ENCODE measurements around the gene RFC5. TPM values are rescaled to one million over a fixed set of nuclear protein-coding genes. Genes with fewer than 3 reads are reported as not detected.

RFC5 gene
- total RNA-seq (2021; fragmentation: NEBNext Ultra II Directional; extraction: Animal tissue kit (Norgen Biotek cat#: 25700)) (34.4 and 35.5 TPM in 2 replicates), polyA plus RNA-seq (2011; rRNA removed) (40.6 and 40.9 TPM in 2 replicates), polyA minus RNA-seq (2011; rRNA and poly(A)+ RNA removed) (47.8 and 58.0 TPM in 2 replicates)
- 40.8 TPM for polyA plus RNA-seq (2011; cell fraction: cytosol; rRNA removed)
- polyA plus RNA-seq (2011; cell fraction: nucleus; rRNA removed) = 58.1 TPM
- 38.0 to 43.0 TPM (median 40.0 TPM) in 4 replicates for polyA plus RNA-seq (2012, experiment 1 of 2)
- 23.9 TPM for polyA plus RNA-seq (2012, experiment 2 of 2)
- polyA plus RNA-seq (2013, experiment 1 of 2) = 33.4 TPM
- 31.8 TPM for polyA plus RNA-seq (2013, experiment 2 of 2)
- polyA minus RNA-seq (2011; cell fraction: cytosol; rRNA and poly(A)+ RNA removed) = 25.5 TPM
- 32.6 TPM for polyA minus RNA-seq (2011; cell fraction: nucleus; rRNA and poly(A)+ RNA removed)
- long read RNA-seq, experiment 1, transcript RFC5-204 (11 exons, 1,655 nt) = major isoform, 28 of 60 reads
- long read RNA-seq, experiment 1, partial matches to known transcripts = 22 of 60 reads
- long read RNA-seq, experiment 1, other reads (novel, unspliced or antisense) = 10 of 60 reads
- long read RNA-seq, experiment 2, transcript RFC5-204 (11 exons, 1,655 nt) = major isoform, 52 of 62 reads
- long read RNA-seq, experiment 2, partial matches to known transcripts = 4 of 62 reads
- long read RNA-seq, experiment 2, other reads (novel, unspliced or antisense) = 5 of 62 reads

GRCh38 chr12:118016424-118017264, at the start of gene RFC5:
RFC5 (plus strand) TSS chr12:118016703; CDS start chr12:118016828, 125 bp downstream.
- Histone ChIP-seq H3K27ac (ENCODE audit: low read depth, low read length) (peak within 1 kb of the TSS; percentile 78; the same call in 1 of the 2 replicates), H4K91ac (replicated peaks; ENCODE audit: insufficient read length, low read length) (no peak within 1 kb of the TSS), H2AFZ (ENCODE audit: low read length) (peak within 1 kb of the TSS; percentile 47), H3K23ac (ENCODE audit: insufficient read length) (no peak within 1 kb of the TSS), H3K4ac (replicated peaks; ENCODE audit: insufficient read length, low read depth, low read length) (no peak within 1 kb of the TSS), H3K79me1 (ENCODE audit: low read depth, low read length) (no peaks in the 10 kb centered on the region), H2BK15ac (ENCODE audit: low read length) (no peak within 1 kb of the TSS), H2BK20ac (ENCODE audit: low read length) (no peak within 1 kb of the TSS), H2BK12ac (ENCODE audit: low read depth, low read length) (no peak within 1 kb of the TSS), H4K8ac (ENCODE audit: extremely low read depth, insufficient read depth, low read length) (peak within 1 kb of the TSS; percentile 95), H3K18ac (ENCODE audit: extremely low read depth, low read length) (0 out of 2 replicates have a peak within 1 kb of the TSS, but pooled peaks have one; percentile 68), H3K4me1 (replicated peaks in 1 of 4; ENCODE audit: control insufficient read depth in 3 of 4, insufficient read depth in 4 of 4, low read length in 3 of 4) (no peaks in the 10 kb centered on the region; a peak in 1 of 7 replicates), H3K56ac (replicated peaks; ENCODE audit: insufficient read length, low read depth, low read length) (peak within 1 kb of the TSS; percentile 52), H3K4me3 (ENCODE audit: extremely low read depth in 1 of 4, insufficient read depth in 2 of 4, low read depth in 3 of 4, low read length in 4 of 4) (peak within 1 kb of the TSS; percentile 70 to 97 (median 90)), H3K36me3 (ENCODE audit: control insufficient read depth in 2 of 4, insufficient read depth in 4 of 4, low read length in 3 of 4) (peaks cover 8 to 30% (median 23%) of the 10 kb centered on the region in 4 experiments), H3K23me2 (ENCODE audit: low read depth, low read length) (peaks cover 3% of the 10 kb centered on the region), H2BK5ac (ENCODE audit: low read depth, low read length) (peak within 1 kb of the TSS; percentile 92), H4K5ac (ENCODE audit: insufficient read length, low read depth, low read length) (peak within 1 kb of the TSS; percentile 82), H3K9me3 (ENCODE audit: insufficient read depth in 2 of 2, low read depth in 1 of 2, low read length in 1 of 2) (no peaks in the 10 kb centered on the region), H3K9ac (replicated peaks in 1 of 4; ENCODE audit: extremely low read depth in 1 of 4, low read depth in 3 of 4, low read length in 3 of 4) (peak within 1 kb of the TSS; percentile 84 to 95 (median 92)), H3K27me3 (replicated peaks in 1 of 4; ENCODE audit: control insufficient read depth in 3 of 4, extremely low read depth in 1 of 4, insufficient read depth in 3 of 4, low read length in 3 of 4) (no peaks in the 10 kb centered on the region), H2BK120ac (replicated peaks; ENCODE audit: low read depth, low read length) (no peak within 1 kb of the TSS), H3K14ac (ENCODE audit: insufficient read length) (no peak within 1 kb of the TSS), H4K20me1 (replicated peaks in 1 of 2; ENCODE audit: control insufficient read depth in 1 of 2, insufficient read depth in 2 of 2, low read length in 2 of 2) (no peaks in the 10 kb centered on the region), H3K79me2 (ENCODE audit: control insufficient read depth in 1 of 2, insufficient read depth in 2 of 2, low read length in 2 of 2) (peaks cover 8 to 16% of the 10 kb centered on the region in 2 experiments; a peak in 3 of 4 replicates), H3K4me2 (ENCODE audit: insufficient read depth in 1 of 2, low read depth in 2 of 2, low read length in 2 of 2) (peak within 1 kb of the TSS; percentile 75 to 84), H2AK5ac (ENCODE audit: low read depth, low read length) (no peak within 1 kb of the TSS)
- CTCF ChIA-PET (ENCODE audit: partially characterized antibody) = interaction anchor here (0.6 to 2.9 kb wide), 12 partner anchors 14 to 396 kb away, joined by 3 to 16 read pairs (median 3); no protein-coding TSS in a partner anchor
- 3% methylated on average over 61 of the region's 61 CpGs; no CpG with 5 or more reads in 1 of the 2 experiments for WGBS, 2 experiments (ENCODE audit: extremely low coverage in 1 of 2, insufficient coverage in 1 of 2, insufficient read length in 1 of 2, insufficient replicate concordance in 2 of 2, low coverage in 1 of 2, low lambda C conversion rate in 2 of 2, missing lambda C conversion rate in 1 of 2)
- FAIRE-seq = no peak
- DNase-seq (ENCODE audit: low read depth in 1 of 2, low spot score in 2 of 2) = peak; percentile 94 to 99
- POLR2A ChIA-PET (ENCODE audit: partially characterized antibody) = interaction anchor here (0.7 to 9.0 kb wide), 11 partner anchors 10 to 360 kb away, joined by 3 to 113 read pairs (median 3); partner anchors contain the start of genes SUDS3 and WSB2
- TF ChIP-seq ZNF274 (IDR thresholded peaks at IDR 0.05; ENCODE audit: borderline replicate concordance, extremely low read depth, low read length) = no peak
- no peak for TF ChIP-seq USF2 (IDR thresholded peaks at IDR 0.05; ENCODE audit: low read length)
- peak; percentile 70; the same call in 1 of the 2 replicates for TF ChIP-seq GTF2F1 (IDR thresholded peaks at IDR 0.05; ENCODE audit: borderline replicate concordance, low read depth, low read length)
- TF ChIP-seq RAD21 (IDR thresholded peaks at IDR 0.05 in 1 of 2, conservative IDR thresholded peaks at IDR 0.05 in 1 of 2; ENCODE audit: low read depth in 2 of 2, low read length in 2 of 2) = peak in 1 of 2 experiments; percentile 29; a peak in 1 of 4 replicates
- TF ChIP-seq POU5F1 (IDR thresholded peaks at IDR 0.05; ENCODE audit: low read depth, low read length) = no peak
- no peak for TF ChIP-seq RXRA (IDR thresholded peaks at IDR 0.05; ENCODE audit: insufficient read depth, low read depth, low read length)
